Mesenteric fat pad (tissue), 1 donor: ENCODE measurements around the gene RAB10. TPM values are rescaled to one million over a fixed set of nuclear protein-coding genes. Genes with fewer than 3 reads are reported as not detected.
"Not testable (repeated sequence)": the region's sequence is repeated elsewhere in the genome, so short reads cannot be mapped to it uniquely, and the experiment has no call there.

Source experiments
- DNase-seq: peaks from one replicate; pipeline ENCODE4 v3.0.0-alpha.2; 2020; ENCODE audit warnings: low spot score
- total RNA-seq: library from RNA; stranded (reverse); fragmentation: NEBNext Ultra II Directional; extraction: Animal tissue kit (Norgen Biotek cat#: 25700); gene quantifications from one replicate; pipeline ENCODE4 v1.2.1, GENCODE V29; 2021
- donor health status: DM: yes; HTN: yes; CAD: no.

Gene RAB10
- total RNA-seq, 1 donor from 2014 or later, result 118 TPM

DNA sequence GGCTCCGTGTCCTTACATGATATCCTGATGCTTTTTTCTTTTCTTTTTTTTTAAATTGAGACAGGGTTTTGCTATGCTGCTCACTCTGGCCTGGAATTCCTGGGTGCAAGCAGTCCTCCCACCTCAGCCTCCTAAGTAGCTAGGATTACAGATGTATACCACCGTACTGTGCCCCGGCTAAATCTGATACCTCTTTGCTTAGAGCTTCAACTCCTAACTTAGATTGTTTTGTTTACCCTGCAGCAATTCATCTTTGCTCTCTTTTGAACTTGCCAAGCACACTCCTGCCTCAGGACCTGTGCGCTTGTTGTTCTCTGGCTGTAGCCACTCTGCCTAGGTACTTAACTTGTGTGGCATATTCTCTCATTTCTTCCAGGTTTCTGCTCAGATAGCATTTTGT is 24.5 kb downstream of the RAB10 start:
- DNase-seq, result no peak

DNA sequence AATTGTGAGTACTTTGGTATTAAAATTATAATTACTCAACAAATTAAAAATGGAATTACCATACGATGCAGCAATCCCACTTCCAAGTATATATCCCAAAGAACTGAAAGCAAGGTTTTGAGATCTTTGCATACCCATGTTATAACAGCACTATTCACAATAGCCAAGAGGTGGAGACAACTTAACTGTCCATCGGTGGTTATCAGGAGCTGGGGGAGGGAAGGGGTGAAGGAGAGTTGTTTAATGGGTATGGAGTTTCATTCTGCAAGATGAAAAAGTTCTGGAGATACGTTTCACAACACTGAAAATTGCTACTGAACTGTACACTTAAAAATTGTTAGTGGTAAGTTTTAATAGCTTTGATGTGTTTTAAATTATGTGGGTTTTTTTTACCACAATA is 25.7 kb downstream of the RAB10 start:
- no peak for DNase-seq

GRCh38 chr2:26061539-26061938 is 27.7 kb downstream of the RAB10 start:
- DNase-seq, result no peak

DNA sequence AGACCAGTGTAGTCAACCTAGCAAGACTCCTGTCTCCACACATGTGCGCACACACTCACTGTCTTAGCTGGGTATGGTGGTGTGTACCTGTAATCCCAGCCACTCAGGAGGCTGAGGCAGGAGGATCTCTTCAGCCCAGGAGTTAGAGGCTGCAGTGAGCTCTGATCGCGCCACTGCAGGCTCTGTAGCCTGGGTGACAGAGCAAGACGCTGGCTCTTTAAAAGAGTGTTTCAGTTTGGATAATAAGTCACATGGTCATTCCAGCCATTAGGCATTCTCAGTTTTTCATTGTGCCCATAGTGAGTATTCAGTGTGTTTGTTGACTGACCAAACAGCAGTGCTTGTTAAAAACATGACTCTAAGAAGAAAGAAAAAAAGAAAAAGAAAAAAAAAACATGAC is 31.0 kb downstream of the RAB10 start:
- DNase-seq, result no peak

DNA sequence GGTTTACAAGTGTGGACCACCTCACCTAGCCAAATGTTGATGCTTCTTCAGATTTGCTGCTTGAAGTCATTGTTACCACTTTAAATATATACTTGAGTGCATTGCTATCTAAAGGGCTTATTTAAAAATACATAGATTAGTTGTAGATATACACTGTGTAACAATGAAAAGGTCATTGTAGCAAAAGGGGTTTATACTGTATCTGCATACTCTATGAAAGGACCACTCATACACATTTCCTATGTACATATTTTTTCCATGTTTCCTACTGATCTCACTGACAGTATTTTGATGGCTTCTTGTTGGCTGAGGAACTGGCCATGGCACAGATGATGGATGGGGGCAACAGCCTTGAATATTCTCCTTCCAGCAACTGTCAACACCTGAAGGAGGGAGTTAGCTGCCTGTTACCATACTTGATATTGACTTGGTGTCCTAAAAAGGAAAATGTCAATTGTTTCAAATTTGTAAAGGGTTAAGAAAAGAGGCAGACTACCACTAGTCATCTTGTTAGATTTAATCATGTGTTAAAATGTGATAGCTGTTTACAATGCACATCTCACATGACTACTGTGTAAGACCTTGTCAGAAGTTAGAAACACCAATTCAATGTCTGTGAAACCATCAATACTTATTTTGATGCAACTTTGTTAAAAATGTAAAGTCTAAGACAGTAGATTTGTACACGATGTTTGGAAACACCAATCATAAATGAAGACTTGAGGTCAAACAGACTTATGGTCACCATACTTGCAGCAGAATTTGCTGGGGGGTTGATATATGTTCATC is 33.5 kb downstream of the RAB10 start:
- DNase-seq, result no peak

GRCh38 chr2:26067980-26068507 is 34.2 kb downstream of the RAB10 start:
- DNase-seq, result no peak

DNA sequence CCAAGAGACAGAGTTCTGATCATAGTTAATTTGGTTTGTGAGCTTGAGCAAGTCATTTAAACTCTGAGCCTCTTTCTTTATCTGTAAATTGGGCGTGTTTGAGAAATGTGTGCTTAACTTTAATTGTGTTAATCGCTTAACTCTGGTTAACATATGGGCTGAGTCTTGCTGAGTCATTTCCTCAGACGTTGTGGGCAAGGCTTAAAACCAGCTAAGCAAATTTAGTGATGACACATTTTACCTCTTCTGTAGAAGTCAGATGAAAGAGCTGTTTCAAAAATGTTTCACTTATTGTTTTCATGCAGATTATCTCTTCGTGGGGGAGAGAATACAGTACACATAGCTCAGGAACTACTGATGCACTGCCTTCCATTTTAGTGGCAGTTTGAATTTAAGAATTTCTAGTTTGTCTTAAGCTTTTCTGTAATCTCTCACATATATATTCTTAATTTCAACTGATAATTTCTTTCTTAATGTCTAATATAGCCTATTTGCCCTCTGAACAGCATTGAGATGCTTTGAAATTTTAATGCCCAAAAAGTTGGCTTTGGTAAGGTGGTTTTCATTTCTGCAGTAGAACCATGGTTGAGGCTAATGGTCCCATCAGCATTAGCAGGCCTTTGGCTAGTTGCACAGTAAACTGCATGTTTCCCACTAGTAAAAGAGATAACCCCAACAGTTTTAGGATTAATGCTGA is 34.9 kb downstream of the RAB10 start:
- no peak for DNase-seq

- DNase-seq, result no peak
Observed at GRCh38 chr2:26070730-26071129, 36.8 kb downstream of the RAB10 start.

- DNase-seq, result no peak
Observed at GRCh38 chr2:26072925-26073768, 39.3 kb downstream of the RAB10 start.

- DNase-seq, result no peak
Observed at GRCh38 chr2:26073830-26074229, 39.9 kb downstream of the RAB10 start.

DNA sequence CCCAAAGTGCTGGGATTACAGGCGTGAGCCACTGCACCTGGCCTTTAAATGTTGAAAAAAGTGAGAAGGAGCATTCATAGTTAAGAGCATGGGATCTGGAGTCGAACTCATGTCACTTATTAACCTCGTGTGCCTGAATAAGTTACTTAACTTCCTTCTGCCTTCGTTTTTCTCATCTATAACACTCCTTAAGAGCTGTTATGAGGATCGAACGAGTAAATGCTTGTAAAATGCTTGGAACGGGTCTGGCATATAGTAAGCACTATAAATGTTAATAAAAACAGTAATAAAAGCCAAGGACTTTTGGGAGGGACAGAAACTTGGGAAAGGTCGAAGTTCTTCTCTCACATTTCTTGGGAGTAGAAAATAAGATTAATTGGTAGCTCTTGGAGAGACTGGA is 40.8 kb downstream of the RAB10 start:
- DNase-seq, result no peak

- no peak for DNase-seq
Observed at GRCh38 chr2:26075173-26075572, 41.3 kb downstream of the RAB10 start.

GRCh38 chr2:26076001-26076587 is 42.2 kb downstream of the RAB10 start:
- no peak for DNase-seq

DNA sequence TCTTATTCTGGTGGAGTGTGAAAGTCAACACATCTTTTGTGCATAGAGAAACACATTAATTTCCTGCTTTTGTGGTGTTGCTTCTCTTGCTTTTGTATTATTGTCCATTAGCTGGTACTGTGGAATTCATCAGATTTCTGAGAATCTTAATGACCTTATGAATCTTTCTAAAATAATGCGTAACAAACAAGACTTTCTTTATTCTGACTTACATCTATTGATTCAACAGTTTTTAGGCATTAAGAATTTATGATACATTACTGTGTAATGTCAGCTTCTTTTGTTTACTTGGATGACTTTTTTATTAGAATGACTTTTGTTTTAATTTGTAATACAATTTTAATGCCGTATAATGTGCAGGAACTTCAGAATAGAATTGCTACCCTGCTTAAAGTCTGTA is 43.4 kb downstream of the RAB10 start:
- no peak for DNase-seq

DNA sequence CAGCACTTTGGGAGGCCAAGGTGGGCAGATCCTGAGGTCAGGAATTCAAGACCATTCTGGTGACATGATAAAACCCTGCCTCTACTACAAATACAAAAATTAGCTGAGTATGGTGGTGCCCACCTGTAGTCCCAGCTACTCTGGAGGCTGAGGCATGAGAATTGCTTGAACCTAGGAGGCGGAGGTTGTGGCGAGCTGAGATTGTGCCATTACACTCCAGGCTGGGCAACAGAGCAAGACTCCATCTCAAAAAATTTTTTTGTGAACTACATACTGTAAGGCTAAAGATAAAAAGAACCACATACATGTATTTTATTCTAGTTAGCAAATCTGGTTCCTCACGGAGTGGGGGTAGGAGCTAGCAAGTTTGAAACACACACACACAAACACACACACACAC is 45.1 kb downstream of the RAB10 start:
- DNase-seq, result no peak

DNA sequence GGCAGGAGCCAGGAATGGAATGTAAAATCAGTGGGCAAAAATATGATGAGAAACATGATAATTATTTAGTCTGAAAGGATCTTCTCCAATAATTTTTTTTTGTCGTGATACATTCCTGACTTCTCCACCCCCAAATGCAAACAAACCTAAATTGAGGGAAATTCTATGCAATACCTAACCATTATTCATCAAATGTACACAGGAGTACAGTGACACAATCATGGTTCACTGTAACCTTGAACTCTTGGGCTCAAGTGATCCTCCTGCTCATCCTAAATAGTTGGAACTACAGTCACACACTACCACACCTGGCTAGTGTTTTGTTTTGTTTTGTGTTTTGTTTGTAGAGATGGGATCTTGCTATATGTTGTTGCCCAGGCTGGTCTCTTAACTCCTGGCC is 46.5 kb downstream of the RAB10 start:
- no peak for DNase-seq

DNA sequence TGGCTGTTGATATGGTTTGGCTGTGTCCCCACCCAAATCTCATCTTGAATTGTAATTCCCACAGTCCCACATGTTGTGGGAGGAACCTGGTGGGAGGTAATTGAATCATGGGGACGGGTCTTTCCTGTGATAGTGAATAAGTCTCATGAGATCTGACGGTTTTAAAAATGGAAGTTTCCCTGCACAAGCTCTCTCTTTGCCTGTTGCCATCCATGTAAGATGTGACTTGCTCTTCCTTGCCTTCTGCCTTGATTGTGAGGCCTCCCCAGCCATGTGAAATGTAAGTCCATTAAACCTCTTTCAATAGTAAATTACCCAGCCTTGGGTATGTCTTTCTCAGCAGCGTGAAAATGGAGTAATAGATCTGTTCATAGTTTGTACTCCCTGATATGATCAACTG is 47.0 kb downstream of the RAB10 start:
- not testable (repeated sequence) for DNase-seq

GRCh38 chr2:26081556-26081955 is 47.7 kb downstream of the RAB10 start:
- no peak for DNase-seq

GRCh38 chr2:26086155-26086637 is 52.3 kb downstream of the RAB10 start:
- DNase-seq, result no peak

DNA sequence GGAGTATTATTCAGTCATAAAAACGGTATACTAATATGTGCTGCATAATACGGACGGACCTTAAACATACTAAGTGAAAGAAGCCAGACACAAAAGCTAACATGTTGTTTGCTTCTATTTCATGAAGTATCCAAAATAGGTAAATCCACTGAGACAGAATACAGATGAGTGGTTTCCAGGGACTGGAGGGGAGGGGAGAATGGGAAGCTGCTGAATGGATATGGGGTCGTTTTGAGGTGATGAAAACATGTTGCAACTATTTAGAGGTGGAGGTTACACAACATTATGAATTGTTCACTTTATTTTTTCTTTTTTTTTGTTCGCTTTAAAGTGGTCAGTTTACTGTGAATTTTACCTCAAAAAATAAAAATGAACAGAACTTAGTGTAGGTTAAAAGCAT is 52.9 kb downstream of the RAB10 start:
- no peak for DNase-seq

- no peak for DNase-seq
Observed at GRCh38 chr2:26088038-26088643, 54.3 kb downstream of the RAB10 start.
